ENCODE measurements around the gene SPRR1B.

DNA sequence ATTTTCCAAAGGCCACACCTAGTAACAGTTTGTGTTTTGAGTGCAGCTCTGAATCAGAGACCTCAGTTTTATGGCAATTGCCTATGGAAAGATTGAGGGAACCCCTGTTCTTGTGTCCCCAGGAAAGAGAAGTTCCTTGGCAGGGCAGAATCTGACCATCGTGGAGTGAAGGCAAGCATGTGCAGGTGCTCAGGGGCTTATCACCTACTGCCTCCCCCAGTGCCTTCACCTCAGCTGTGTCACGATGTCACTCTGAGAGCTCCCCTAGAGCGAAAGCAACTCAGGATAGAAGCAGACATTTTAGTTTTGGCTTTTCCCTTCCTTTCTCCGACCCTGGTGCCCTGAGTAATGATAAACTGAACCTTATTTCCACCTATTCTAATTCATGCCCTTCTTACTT lies 48.9 kb upstream of the SPRR1B start:
- TF ChIP-seq, protein P1, sequence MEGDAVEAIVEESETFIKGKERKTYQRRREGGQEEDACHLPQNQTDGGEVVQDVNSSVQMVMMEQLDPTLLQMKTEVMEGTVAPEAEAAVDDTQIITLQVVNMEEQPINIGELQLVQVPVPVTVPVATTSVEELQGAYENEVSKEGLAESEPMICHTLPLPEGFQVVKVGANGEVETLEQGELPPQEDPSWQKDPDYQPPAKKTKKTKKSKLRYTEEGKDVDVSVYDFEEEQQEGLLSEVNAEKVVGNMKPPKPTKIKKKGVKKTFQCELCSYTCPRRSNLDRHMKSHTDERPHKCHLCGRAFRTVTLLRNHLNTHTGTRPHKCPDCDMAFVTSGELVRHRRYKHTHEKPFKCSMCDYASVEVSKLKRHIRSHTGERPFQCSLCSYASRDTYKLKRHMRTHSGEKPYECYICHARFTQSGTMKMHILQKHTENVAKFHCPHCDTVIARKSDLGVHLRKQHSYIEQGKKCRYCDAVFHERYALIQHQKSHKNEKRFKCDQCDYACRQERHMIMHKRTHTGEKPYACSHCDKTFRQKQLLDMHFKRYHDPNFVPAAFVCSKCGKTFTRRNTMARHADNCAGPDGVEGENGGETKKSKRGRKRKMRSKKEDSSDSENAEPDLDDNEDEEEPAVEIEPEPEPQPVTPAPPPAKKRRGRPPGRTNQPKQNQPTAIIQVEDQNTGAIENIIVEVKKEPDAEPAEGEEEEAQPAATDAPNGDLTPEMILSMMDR (conservative IDR thresholded peaks at IDR 0.05), result no peak
- no peak for TF ChIP-seq ZFX (IDR thresholded peaks at IDR 0.05)

Measured in C4-2B (cell line).